Loucy (cell line): Measurements from ENCODE around the gene TGFBRAP1.

ENCODE experiments used
- H2AFZ ChIP-seq: fragments of 200-600 bp; sonication (generic); 2 replicates; pipeline ENCODE4 v1.6.0; 2016; ENCODE audit warnings: antibody characterized with exemption, mild to moderate bottlenecking, low read length, moderate library complexity
- H3F3A ChIP-seq: fragments of 200-600 bp; 2 replicates; pipeline ENCODE4 v1.6.0; 2016; ENCODE audit warnings: antibody characterized with exemption, low read depth, mild to moderate bottlenecking
- H3K27me3 ChIP-seq: fragments of 200-600 bp; sonication (generic); 2 replicates; pipeline ENCODE4 v1.6.1; 2014; ENCODE audit warnings: low read length, mild to moderate bottlenecking; ENCODE audit not compliant: insufficient read depth, poor library complexity, severe bottlenecking
- H3K36me3 ChIP-seq: fragments of 200-600 bp; sonication (generic); 2 replicates; pipeline ENCODE4 v1.6.1; 2016; ENCODE audit warnings: low read length; ENCODE audit not compliant: insufficient read depth
- H3K4me1 ChIP-seq: fragments of 200-600 bp; sonication (generic); 2 replicates; pipeline ENCODE4 v1.5.1; 2014; ENCODE audit warnings: low read length, mild to moderate bottlenecking; ENCODE audit not compliant: insufficient read depth, poor library complexity, severe bottlenecking
- H3K4me2 ChIP-seq: fragments of 200-600 bp; sonication (generic); 2 replicates; pipeline ENCODE4 v1.6.0; 2014; ENCODE audit warnings: antibody characterized with exemption, low read length, low read depth, mild to moderate bottlenecking; ENCODE audit not compliant: poor library complexity, severe bottlenecking
- H3K4me3 ChIP-seq: fragments of 200-600 bp; sonication (generic); 2 replicates; pipeline ENCODE4 v1.5.1; 2014; ENCODE audit warnings: low read length, mild to moderate bottlenecking, mixed read lengths; ENCODE audit not compliant: poor library complexity, severe bottlenecking
- H3K79me2 ChIP-seq: fragments of 200-600 bp; sonication (generic); 2 replicates; pipeline ENCODE4 v1.6.1; 2014; ENCODE audit warnings: low read length; ENCODE audit not compliant: insufficient read depth
- H3K9ac ChIP-seq: fragments of 200-600 bp; sonication (generic); 2 replicates; pipeline ENCODE4 v1.6.0; 2014; ENCODE audit warnings: mild to moderate bottlenecking, low read depth, low read length, moderate library complexity; ENCODE audit not compliant: poor library complexity, severe bottlenecking
- H3K9me2 ChIP-seq: fragments of 200-600 bp; sonication (generic); replicated peaks from 2 replicates; pipeline ENCODE4 v1.6.1; 2016; ENCODE audit warnings: low read depth, low read length, mixed read lengths
- H3K9me3 ChIP-seq: fragments of 200-600 bp; sonication (generic); 2 replicates; pipeline ENCODE4 v1.6.1; 2014; ENCODE audit warnings: mild to moderate bottlenecking, antibody characterized with exemption, low read length, low read depth; ENCODE audit not compliant: insufficient read depth
- H4K20me1 ChIP-seq: fragments of 200-600 bp; sonication (generic); 2 replicates; pipeline ENCODE4 v1.6.0; 2014; ENCODE audit warnings: antibody characterized with exemption, low read length, mild to moderate bottlenecking; ENCODE audit not compliant: insufficient read depth, poor library complexity, severe bottlenecking
- EZH2phosphoT487 ChIP-seq: fragments of 200-600 bp; IDR thresholded peaks from 2 replicates; pipeline ENCODE4 v1.6.1; 2018; ENCODE audit warnings: antibody characterized with exemption, mild to moderate bottlenecking, moderate library complexity, borderline replicate concordance
- TF ChIP-seq, protein P1 (sequence below): fragments of 200-600 bp; sonication (generic); conservative IDR thresholded peaks from 2 replicates; pipeline ENCODE4 v1.5.1; 2014; ENCODE audit warnings: mild to moderate bottlenecking, antibody characterized with exemption, low read length

Gene TGFBRAP1

DNA sequence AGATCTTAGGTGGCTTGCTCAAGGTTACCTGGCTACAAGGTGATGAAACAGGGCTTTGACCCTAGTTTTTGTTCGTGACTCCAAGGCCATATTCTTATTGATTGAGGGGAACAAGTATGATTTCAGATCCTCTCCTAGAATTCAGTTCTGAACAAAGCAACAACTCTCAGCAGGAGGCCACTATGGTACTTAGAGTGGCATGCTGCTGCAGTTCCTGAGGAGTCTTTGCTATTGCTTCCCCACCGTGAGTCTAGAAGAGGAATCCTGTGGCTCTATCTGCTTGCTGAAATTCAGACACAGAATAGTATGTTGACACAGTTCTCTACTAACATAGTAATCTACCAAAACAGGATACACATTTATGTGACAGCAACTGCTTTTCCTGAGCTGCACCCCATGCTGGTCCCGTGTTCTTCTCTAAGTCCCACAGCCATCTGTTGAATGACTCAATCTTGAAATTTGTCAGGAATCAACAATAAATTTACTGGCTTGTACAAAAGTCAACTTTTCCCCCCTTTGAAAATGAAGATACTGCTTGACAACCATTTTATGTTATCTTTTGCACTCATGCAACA is 4.1 kb downstream of the TGFBRAP1 start:
- H3K4me1 ChIP-seq = peaks cover 62% of the 10 kb centered on the region
- no peak for TF ChIP-seq EZH2phosphoT487
- TF ChIP-seq, protein P1, sequence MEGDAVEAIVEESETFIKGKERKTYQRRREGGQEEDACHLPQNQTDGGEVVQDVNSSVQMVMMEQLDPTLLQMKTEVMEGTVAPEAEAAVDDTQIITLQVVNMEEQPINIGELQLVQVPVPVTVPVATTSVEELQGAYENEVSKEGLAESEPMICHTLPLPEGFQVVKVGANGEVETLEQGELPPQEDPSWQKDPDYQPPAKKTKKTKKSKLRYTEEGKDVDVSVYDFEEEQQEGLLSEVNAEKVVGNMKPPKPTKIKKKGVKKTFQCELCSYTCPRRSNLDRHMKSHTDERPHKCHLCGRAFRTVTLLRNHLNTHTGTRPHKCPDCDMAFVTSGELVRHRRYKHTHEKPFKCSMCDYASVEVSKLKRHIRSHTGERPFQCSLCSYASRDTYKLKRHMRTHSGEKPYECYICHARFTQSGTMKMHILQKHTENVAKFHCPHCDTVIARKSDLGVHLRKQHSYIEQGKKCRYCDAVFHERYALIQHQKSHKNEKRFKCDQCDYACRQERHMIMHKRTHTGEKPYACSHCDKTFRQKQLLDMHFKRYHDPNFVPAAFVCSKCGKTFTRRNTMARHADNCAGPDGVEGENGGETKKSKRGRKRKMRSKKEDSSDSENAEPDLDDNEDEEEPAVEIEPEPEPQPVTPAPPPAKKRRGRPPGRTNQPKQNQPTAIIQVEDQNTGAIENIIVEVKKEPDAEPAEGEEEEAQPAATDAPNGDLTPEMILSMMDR = no peak
- peak overlapping the region; percentile 89 for H3K9ac ChIP-seq
- peak overlapping the region; percentile 91 for H3K4me2 ChIP-seq
- H3K36me3 ChIP-seq = no peaks in the 10 kb centered on the region
- 0 out of 2 replicates have a peak, but pooled peaks cover 4% of the 10 kb centered on the region for H3F3A ChIP-seq
- H3K27me3 ChIP-seq = no peaks in the 10 kb centered on the region
- peaks cover 24% of the 10 kb centered on the region for H4K20me1 ChIP-seq
- no peak overlapping the region for H2AFZ ChIP-seq
- peaks cover 84% of the 10 kb centered on the region for H3K79me2 ChIP-seq
- H3K4me3 ChIP-seq = peak overlapping the region; percentile 88
- no peaks in the 10 kb centered on the region for H3K9me2 ChIP-seq
- no peaks in the 10 kb centered on the region for H3K9me3 ChIP-seq

DNA sequence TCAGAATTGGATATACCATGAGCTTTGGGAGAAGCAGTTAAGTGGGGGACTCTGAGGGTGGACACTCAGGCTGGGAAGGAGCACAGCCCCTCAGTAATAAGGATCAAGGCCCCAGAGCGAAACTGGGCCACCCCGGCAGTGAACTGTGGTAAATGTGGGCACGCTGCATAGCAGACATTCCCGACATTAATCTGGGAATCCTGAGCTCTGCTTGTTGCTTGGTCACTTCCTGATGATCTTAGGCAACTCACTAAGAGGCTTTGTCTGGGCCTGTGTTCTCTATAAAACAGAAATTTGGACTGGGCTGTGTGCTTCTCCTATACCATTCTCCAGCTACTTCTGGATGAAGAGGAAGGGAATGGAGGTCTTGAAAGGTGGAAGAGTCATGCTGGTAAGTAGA is 4.8 kb downstream of the TGFBRAP1 start:
- H3K4me1 ChIP-seq = peaks cover 56% of the 10 kb centered on the region
- peak overlapping the region; percentile 91 for H3K4me2 ChIP-seq
- peaks cover 85% of the 10 kb centered on the region for H3K79me2 ChIP-seq
- H3K9ac ChIP-seq = peak overlapping the region; percentile 68
- no peak overlapping the region for H2AFZ ChIP-seq
- 0 out of 2 replicates have a peak, but pooled peaks cover 4% of the 10 kb centered on the region for H3F3A ChIP-seq
- TF ChIP-seq, protein P1 = no peak
- no peak for TF ChIP-seq EZH2phosphoT487
- H4K20me1 ChIP-seq = peaks cover 24% of the 10 kb centered on the region
- H3K4me3 ChIP-seq = peak overlapping the region; percentile 88
- H3K27me3 ChIP-seq = no peaks in the 10 kb centered on the region
- no peaks in the 10 kb centered on the region for H3K9me3 ChIP-seq
- no peaks in the 10 kb centered on the region for H3K36me3 ChIP-seq
- H3K9me2 ChIP-seq = no peaks in the 10 kb centered on the region

DNA sequence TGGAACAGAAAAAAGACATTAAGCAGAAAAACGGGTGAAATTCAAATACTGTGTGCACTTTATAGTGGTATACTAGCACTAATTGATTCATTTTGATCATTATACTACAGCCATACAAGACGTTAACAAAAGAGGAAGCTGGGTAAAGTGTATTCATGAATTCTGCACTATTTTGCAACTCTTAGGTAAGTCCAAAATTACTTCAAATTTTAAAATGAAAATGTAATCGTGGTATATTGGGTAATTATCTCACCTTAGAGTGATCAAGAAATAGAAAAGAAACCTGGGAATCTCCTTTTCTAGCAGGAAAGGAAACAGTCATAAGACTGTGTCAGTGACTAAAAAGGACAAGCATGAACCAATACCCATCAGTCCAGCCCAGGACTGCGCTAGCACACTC is 5.4 kb downstream of the TGFBRAP1 start:
- H3K4me3 ChIP-seq = no peak overlapping the region
- H3F3A ChIP-seq = 0 out of 2 replicates have a peak, but pooled peaks cover 4% of the 10 kb centered on the region
- H4K20me1 ChIP-seq = peaks cover 24% of the 10 kb centered on the region
- H3K9me2 ChIP-seq = no peaks in the 10 kb centered on the region
- H3K9ac ChIP-seq = peak overlapping the region; percentile 68
- H2AFZ ChIP-seq = no peak overlapping the region
- no peaks in the 10 kb centered on the region for H3K9me3 ChIP-seq
- peak overlapping the region; percentile 91 for H3K4me2 ChIP-seq
- no peaks in the 10 kb centered on the region for H3K36me3 ChIP-seq
- no peaks in the 10 kb centered on the region for H3K27me3 ChIP-seq
- peaks cover 56% of the 10 kb centered on the region for H3K4me1 ChIP-seq
- H3K79me2 ChIP-seq = peaks cover 85% of the 10 kb centered on the region
- TF ChIP-seq EZH2phosphoT487 = no peak
- TF ChIP-seq, protein P1 = no peak
